PFSK-1 (cell line): ENCODE data around the gene USP32.

Experiments used
- POLR2AphosphoS5 ChIP-seq: IDR thresholded peaks from 2 replicates; pipeline ENCODE4 v1.6.1; 2012; ENCODE audit warnings: low read depth, mild to moderate bottlenecking, control low read depth, low read length, moderate library complexity
- TAF1 ChIP-seq: IDR thresholded peaks from 2 replicates; pipeline ENCODE4 v1.6.1; 2012; ENCODE audit warnings: low read length, control low read depth, borderline replicate concordance; ENCODE audit not compliant: insufficient read depth

DNA sequence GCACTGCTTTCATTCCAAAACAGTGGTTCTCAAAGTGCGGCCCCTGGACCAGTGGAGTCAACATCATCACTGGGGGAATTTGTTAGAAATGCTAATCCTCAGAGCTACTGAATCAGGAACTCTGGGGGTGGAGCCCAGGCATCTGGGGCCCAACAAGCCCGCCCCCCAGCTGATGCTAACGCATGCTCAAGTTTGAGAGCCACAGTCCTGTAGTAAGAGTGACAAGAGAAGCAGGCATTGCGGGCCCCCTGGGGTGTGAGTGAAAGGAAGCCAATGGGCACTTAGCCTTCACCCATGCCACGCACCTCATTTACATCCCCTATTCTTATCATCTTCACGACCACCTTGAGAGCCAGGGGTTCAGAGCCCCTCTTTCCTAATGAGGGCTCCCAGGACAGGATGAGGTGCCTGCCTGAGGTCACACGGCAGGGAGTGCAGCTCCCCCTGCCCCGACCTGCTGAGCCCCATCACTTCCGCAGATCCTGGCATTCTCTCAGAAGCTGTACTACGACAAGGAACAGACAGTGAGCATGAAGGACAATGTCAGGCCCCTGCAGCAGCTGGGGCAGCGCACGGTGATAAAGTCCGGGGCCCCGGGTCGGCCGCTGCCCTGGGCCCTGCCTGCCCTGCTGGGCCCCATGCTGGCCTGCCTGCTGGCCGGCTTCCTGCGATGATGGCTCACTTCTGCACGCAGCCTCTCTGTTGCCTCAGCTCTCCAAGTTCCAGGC lies 233.0 kb downstream of the USP32 start:
- TF ChIP-seq POLR2AphosphoS5 (no peak), TAF1 (no peak)
